PFSK-1 (cell line): Measurements from ENCODE around the gene ARHGAP28.

Source experiments
- POLR2AphosphoS5 ChIP-seq: IDR thresholded peaks from 2 replicates; pipeline ENCODE4 v1.6.1; 2012; ENCODE audit warnings: low read depth, mild to moderate bottlenecking, control low read depth, low read length, moderate library complexity
- REST ChIP-seq, 2 experiments: IDR thresholded peaks; 2 replicates each; pipeline versions ENCODE4 v1.6.1 to v1.8.0; 2011 to 2012; ENCODE audit warnings: low read depth in 2 of 2, low read length in 2 of 2, control low read depth in 1 of 2, inconsistent platforms in 1 of 2, mild to moderate bottlenecking in 1 of 2, moderate library complexity in 1 of 2; ENCODE audit not compliant: insufficient read depth in 1 of 2
- SIN3A ChIP-seq: IDR thresholded peaks from 2 replicates; pipeline ENCODE4 v1.6.1; 2012; ENCODE audit warnings: mild to moderate bottlenecking, low read length, moderate library complexity, borderline replicate concordance; ENCODE audit not compliant: insufficient read depth
- TAF1 ChIP-seq: IDR thresholded peaks from 2 replicates; pipeline ENCODE4 v1.6.1; 2012; ENCODE audit warnings: low read length, control low read depth, borderline replicate concordance; ENCODE audit not compliant: insufficient read depth

- TF ChIP-seq POLR2AphosphoS5 (no peak), REST (IDR thresholded peaks at IDR 0.05; ENCODE audit: insufficient read depth in 1 of 2, low read depth in 2 of 2, low read length in 2 of 2) (no peak), TAF1 (no peak), SIN3A (no peak)
These were observed 225.8 kb downstream of the ARHGAP28 start for GRCh38 chr18:6955304-6955703.
